K562 (cell line): ENCODE measurements around the gene KLHDC7A. TPM values are rescaled to one million over a fixed set of nuclear protein-coding genes. Genes with fewer than 3 reads are reported as not detected.

Experiments
- ATAC-seq: fragments of 200-7000 bp; cut with Tn5 transposase; 3 replicates; pipeline ENCODE4 v1.9.1; 2020; ENCODE audit warnings: moderate library complexity
- Bru-seq: library from RNA; stranded (reverse); fragments of 400-500 nt; gene quantifications from one replicate; lab custom pipeline; 2021; lab: Mats Ljungman, UMichigan
- BruChase-seq, 2 experiments: library from RNA; stranded (reverse); fragments of 400-500 nt; gene quantifications; one replicate each; lab custom pipeline; 2021; lab: Mats Ljungman, UMichigan
- BruUV-seq: library from RNA; stranded (reverse); fragments of 400-500 nt; replicated peaks from 2 replicates; lab custom pipeline; 2021; lab: Mats Ljungman, UMichigan
- CTCF ChIA-PET: fragments of 300-600 bp; formaldehyde crosslinking; extraction: SDS; loops from one replicate; lab custom pipeline; 2021; ENCODE audit warnings: low intra/inter-chr PET ratio; lab: Yijun Ruan, JAX
- POLR2A ChIA-PET: fragments of 300-600, 350-650 bp; sonication (Branson Sonifier 250); formaldehyde crosslinking; extraction: SDS; loops from one replicate; lab custom pipeline; 2021; ENCODE audit warnings: antibody characterized with exemption, inconsistent platforms; lab: Yijun Ruan, JAX
- DNase-seq, 4 experiments: peaks; one replicate each; pipeline versions ENCODE4 v3.0.0 to v3.0.0-alpha.2; 2011 to 2018; ENCODE audit warnings: low spot score in 3 of 4, mixed read lengths in 3 of 4; ENCODE audit errors: extremely low read depth in 1 of 4
- FAIRE-seq: peaks from 2 replicates; lab custom pipeline; 2011; peaks lifted over from hg19 to GRCh38; lab: Jason Lieb, UNC
- H2AFZ ChIP-seq: 2 replicates; pipeline ENCODE4 v1.6.0; 2011; ENCODE audit warnings: low read depth, low read length, control low read depth, inconsistent platforms
- H3K27ac ChIP-seq: fragments of 200-600 bp; 3 replicates; pipeline ENCODE4 v1.8.0; 2011; ENCODE audit warnings: low read depth, mild to moderate bottlenecking, control low read depth, inconsistent platforms, low read length, moderate library complexity, mixed read lengths; ENCODE audit errors: extremely low read depth
- H3K27me3 ChIP-seq, 2 experiments: fragments of 300-600 bp in 1 of 2; 2 replicates in 1 of 2; 3 replicates in 1 of 2; pipeline versions ENCODE4 v1.6.0 to v1.8.0; 2011; ENCODE audit warnings: inconsistent platforms in 2 of 2, low read length in 2 of 2, mild to moderate bottlenecking in 1 of 2, mixed read lengths in 1 of 2, moderate library complexity in 1 of 2; ENCODE audit not compliant: control insufficient read depth in 2 of 2, insufficient read depth in 2 of 2
- H3K36me3 ChIP-seq: fragments of 300-600 bp; 3 replicates; pipeline ENCODE4 v1.8.0; 2011; ENCODE audit warnings: mild to moderate bottlenecking, low read length, inconsistent platforms; ENCODE audit not compliant: control insufficient read depth, insufficient read depth
- H3K4me1 ChIP-seq, 2 experiments: fragments of 200-600 bp in 1 of 2; replicated peaks in 1 of 2; 2 replicates in 1 of 2; 3 replicates in 1 of 2; pipeline versions ENCODE4 v1.5.1 to v1.8.0; 2011; ENCODE audit warnings: inconsistent platforms in 2 of 2, low read length in 2 of 2, mild to moderate bottlenecking in 1 of 2, mixed read lengths in 1 of 2, moderate library complexity in 1 of 2; ENCODE audit not compliant: control insufficient read depth in 2 of 2, insufficient read depth in 2 of 2
- H3K4me2 ChIP-seq: 2 replicates; pipeline ENCODE4 v1.6.1; 2011; ENCODE audit warnings: low read length, control low read depth, inconsistent platforms, mixed read lengths; ENCODE audit not compliant: insufficient read depth
- H3K4me3 ChIP-seq: fragments of 200-600 bp; sonication (generic), shearing (Covaris generic); 2 replicates; pipeline ENCODE4 v1.5.1; 2016; ENCODE audit warnings: control low read depth, inconsistent platforms
- H3K79me2 ChIP-seq: fragments of 200-600 bp; 3 replicates; pipeline ENCODE4 v1.8.0; 2011; ENCODE audit warnings: low read length, inconsistent platforms; ENCODE audit not compliant: control insufficient read depth, insufficient read depth
- H3K9ac ChIP-seq, 2 experiments: 2 replicates each; pipeline versions ENCODE4 v1.6.0 to v1.6.1; 2011; ENCODE audit warnings: low read depth in 2 of 2, low read length in 2 of 2, control low read depth in 1 of 2, inconsistent platforms in 1 of 2, mild to moderate bottlenecking in 1 of 2, mixed read lengths in 1 of 2; ENCODE audit not compliant: insufficient read depth in 1 of 2
- H3K9me1 ChIP-seq: one replicate; pipeline ENCODE4 v1.6.0; 2011; ENCODE audit warnings: inconsistent platforms, mild to moderate bottlenecking, low read length, moderate library complexity; ENCODE audit not compliant: control insufficient read depth, insufficient read depth
- H3K9me3 ChIP-seq: replicated peaks from 2 replicates; pipeline ENCODE4 v1.5.1; 2011; ENCODE audit warnings: low read depth, low read length, inconsistent platforms; ENCODE audit not compliant: control insufficient read depth, insufficient read depth
- H4K20me1 ChIP-seq: replicated peaks from 2 replicates; pipeline ENCODE4 v1.6.1; 2011; ENCODE audit warnings: low read length, inconsistent platforms, mixed read lengths; ENCODE audit not compliant: control insufficient read depth, insufficient read depth
- MAZ ChIP-seq, 2 experiments: fragments of 450-650 bp in 1 of 2; sonication (generic) in 1 of 2; formaldehyde crosslinking; IDR thresholded peaks in 1 of 2; conservative IDR thresholded peaks in 1 of 2; 2 replicates each; pipeline versions ENCODE4 v1.4.0 to v1.5.0; 2020; ENCODE audit warnings: mild to moderate bottlenecking in 1 of 2, missing genetic modification reagents in 1 of 2
- MTA2 ChIP-seq: fragments of 450-650 bp; IDR thresholded peaks from 2 replicates; pipeline ENCODE4 v1.6.1; 2016; ENCODE audit warnings: low read depth
- WGBS: fragments of 100-300 bp; shearing (Covaris generic); methylation state at CpG from one replicate; pipeline ENCODE4 v1.1.6; 2016; ENCODE audit warnings: low coverage, mixed read lengths; ENCODE audit not compliant: insufficient coverage; ENCODE audit errors: missing lambda C conversion rate; 5-methylcytosine and 5-hydroxymethylcytosine counted together
- in situ Hi-C: fragments of 300-500 bp; cut with MboI; formaldehyde crosslinking; loops from 4 replicates; pipeline ENCODE4 v1.15.0; 2018; ENCODE audit warnings: inconsistent platforms, mixed read lengths
- intact Hi-C: fragments of 100-400 bp; cut with micrococcal nuclease; formaldehyde crosslinking; loops from 2 replicates; pipeline ENCODE4 v1.14.2; 2022
- long read RNA-seq, 3 experiments: library from polyadenylated mRNA in 2 of 3; library from RNA in 1 of 3; unstranded in 2 of 3; stranded (forward) in 1 of 3; transcript quantifications; one replicate each; pipeline ENCODE4 v2.0.0, GENCODE V29; 2019 to 2022
- polyA minus RNA-seq, 3 experiments: library from RNA; depleted of rRNA, polyadenylated mRNA; stranded (reverse); fragments of >200 nt; gene quantifications; 2 replicates each; pipeline ENCODE4 v1.2.3, GENCODE V29; 2011
- polyA plus RNA-seq, 8 experiments: library from polyadenylated mRNA; depleted of rRNA in 4 of 8; stranded (reverse) in 5 of 8; unstranded in 3 of 8; fragments of >200 nt; fragmentation: Nextera tagmentation in 2 of 8; fragmentation: Illumina TruSeq in 1 of 8; extraction: Ambion mirVana in 2 of 8; extraction: Trizol in 1 of 8; gene quantifications; 2 replicates each; pipeline versions ENCODE4 v1.2.1 to v1.2.3, GENCODE V29; 2011 to 2014; ENCODE audit warnings: inconsistent platforms in 1 of 8, missing spikeins in 1 of 8
- total RNA-seq, 7 experiments: library from RNA; depleted of rRNA in 6 of 7; stranded (reverse); fragments of >200 nt in 6 of 7; fragmentation: Illumina TruSeq in 2 of 7; extraction: Trizol in 2 of 7; gene quantifications; 2 replicates each; pipeline versions ENCODE4 v1.2.1 to v1.2.3, GENCODE V29; 2011 to 2021; ENCODE audit warnings: low replicate concordance in 1 of 7

KLHDC7A gene
- not detected in 2 replicates for total RNA-seq (2011; cell fraction: chromatin; rRNA removed; ENCODE audit: low replicate concordance)
- not detected in 2 replicates for total RNA-seq (2011; cell fraction: nucleolus; rRNA removed)
- total RNA-seq (2011; cell fraction: nucleoplasm; rRNA removed) = not detected in 2 replicates
- total RNA-seq (2014; rRNA removed) = 0.04 TPM in 1 of 2 replicates, not detected in the other
- not detected in 2 replicates for total RNA-seq (2014; rRNA removed; fragmentation: Illumina TruSeq; extraction: Trizol)
- total RNA-seq (2015; rRNA removed; fragmentation: Illumina TruSeq; extraction: Trizol) = 0.04 TPM in 1 of 2 replicates, not detected in the other
- 0.02 TPM in 1 of 2 replicates, not detected in the other for total RNA-seq (2021)
- polyA plus RNA-seq (2011; rRNA removed) = not detected in 2 replicates
- polyA plus RNA-seq (2011; cell fraction: cytosol; rRNA removed) = not detected in 2 replicates
- polyA plus RNA-seq (2011; cell fraction: nucleus; rRNA removed) = not detected in 2 replicates
- polyA plus RNA-seq (2012) = 0.08 and 0.16 TPM in 2 replicates
- 0.01 TPM in 1 of 2 replicates, not detected in the other for polyA plus RNA-seq (2014; fragmentation: Illumina TruSeq; extraction: Trizol)
- not detected for polyA plus RNA-seq (2014; fragmentation: Nextera tagmentation; extraction: Ambion mirVana)
- polyA plus RNA-seq (2014; rRNA removed) = 0.01 TPM in 1 of 2 replicates, not detected in the other
- not detected in 2 replicates for polyA minus RNA-seq (2011; rRNA and poly(A)+ RNA removed)
- polyA minus RNA-seq (2011; cell fraction: cytosol; rRNA and poly(A)+ RNA removed) = not detected in 2 replicates
- polyA minus RNA-seq (2011; cell fraction: nucleus; rRNA and poly(A)+ RNA removed) = not detected in 2 replicates
- not detected for Bru-seq, nascent RNA
- BruChase-seq, experiment 1, labeled RNA remaining after a 2-hour chase = not detected
- not detected for BruChase-seq, experiment 2, labeled RNA remaining after a 6-hour chase
- long read RNA-seq, experiment 1 = 0 reads
- long read RNA-seq, experiment 2 = 0 reads
- long read RNA-seq, experiment 3 = 0 reads

DNA sequence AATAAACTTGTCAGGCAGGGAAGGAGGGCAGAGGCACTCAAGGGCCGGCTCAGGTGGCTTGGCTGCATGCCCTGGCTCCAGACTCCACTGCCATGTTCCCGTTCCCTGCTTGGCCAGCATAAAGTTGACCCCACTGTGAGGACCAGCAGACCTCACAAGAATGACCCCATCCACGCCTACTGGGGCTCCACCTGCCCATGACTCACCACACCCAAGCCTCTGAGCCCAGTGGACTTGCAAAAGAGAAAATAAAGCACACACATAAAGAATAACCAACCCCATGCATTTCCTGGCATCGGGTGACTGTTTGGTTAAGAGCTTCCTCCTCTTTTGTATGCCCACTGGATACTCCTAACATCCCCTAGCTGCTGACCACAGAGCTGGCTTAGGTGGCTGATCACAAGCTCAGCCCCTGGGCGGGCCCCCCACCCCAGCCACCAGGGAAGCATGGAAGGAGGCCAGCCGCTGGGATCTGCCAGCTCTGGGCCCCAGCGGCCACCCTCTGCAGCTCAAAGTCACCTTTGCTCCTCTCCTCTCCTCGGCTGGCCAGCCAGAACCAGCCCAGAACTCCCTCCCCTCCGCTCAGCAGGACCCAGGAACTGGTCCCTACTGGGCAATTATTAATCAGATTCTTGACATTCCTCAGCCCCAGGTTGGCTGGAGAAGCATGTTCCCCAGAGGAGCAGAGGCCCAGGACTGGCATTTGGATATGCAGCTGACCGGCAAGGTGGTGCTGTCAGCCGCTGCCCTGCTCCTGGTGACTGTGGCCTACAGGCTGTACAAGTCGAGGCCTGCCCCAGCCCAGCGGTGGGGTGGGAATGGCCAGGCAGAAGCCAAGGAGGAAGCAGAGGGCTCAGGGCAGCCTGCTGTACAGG lies at the start of gene KLHDC7A:
Gene KLHDC7A, plus strand, starts transcription at position 616 of the 875 bp plus-strand sequence. Its CDS starts 52 bp downstream, at position 668.
- Histone ChIP-seq H3K4me2 (no peak within 1 kb of the TSS), H3K4me3 (no peak within 1 kb of the TSS)
- BruUV-seq = no TSS peak

More for the DNA sequence above, at the start of gene KLHDC7A:
- TF ChIP-seq MAZ (CRISPR knock-in tag; conservative IDR thresholded peaks at IDR 0.05 in 1 of 2, IDR thresholded peaks at IDR 0.05 in 1 of 2) (0 out of 4 replicates have a peak, but pooled peaks of 1 of the 2 experiments have one; percentile 15), MTA2 (no peak)
- no peak within 1 kb of the TSS for H3K27ac ChIP-seq
- peaks cover 13% of the 10 kb centered on the region for H4K20me1 ChIP-seq
- intact Hi-C loops = no loop called here
- WGBS = 2% methylated on average over 13 of the region's 13 CpGs
- H3K9me3 ChIP-seq = no peaks in the 10 kb centered on the region
- in situ Hi-C loops = no loop called here
- ChIA-PET POLR2A (interaction anchor here (0.7 kb wide), 2 partner anchors 11 to 780 kb away, joined by 3 to 5 read pairs; no protein-coding TSS in a partner anchor), CTCF (no interaction called here)
- H3K9ac ChIP-seq = no peak within 1 kb of the TSS
- H3K9me1 ChIP-seq = no peaks in the 10 kb centered on the region
- peaks cover 5 to 18% of the 10 kb centered on the region in 2 experiments; a peak in 3 of 5 replicates for H3K4me1 ChIP-seq
- FAIRE-seq = no peak
- no peaks in the 10 kb centered on the region for H3K79me2 ChIP-seq
- H2AFZ ChIP-seq = no peak within 1 kb of the TSS
- DNase-seq = no peak
- peaks cover 14 to 63% of the 10 kb centered on the region in 2 experiments; a peak in 4 of 5 replicates for H3K27me3 ChIP-seq
- no peak for ATAC-seq
- no peaks in the 10 kb centered on the region for H3K36me3 ChIP-seq
